Prostate gland (tissue), 2 donors: Measurements from ENCODE around the gene FUBP3.

ENCODE experiments used
- CTCF ChIP-seq, 4 experiments: fragments of 200-600 bp in 2 of 4; fragments of 450-650 bp in 2 of 4; sonication (generic) in 2 of 4; IDR thresholded peaks; 1 replicate in 3 of 4; 2 replicates in 1 of 4; pipeline ENCODE4 v1.5.1; 2016 to 2019; ENCODE audit warnings: antibody characterized with exemption in 4 of 4, mild to moderate bottlenecking in 2 of 4, moderate library complexity in 2 of 4
- POLR2A ChIP-seq: fragments of 450-650 bp; IDR thresholded peaks from one replicate; pipeline ENCODE4 v1.6.1; 2016; ENCODE audit warnings: antibody characterized with exemption, mild to moderate bottlenecking
- POLR2AphosphoS5 ChIP-seq: sonication (generic); formaldehyde crosslinking; IDR thresholded peaks from one replicate; pipeline ENCODE4 v1.6.1; 2017; ENCODE audit warnings: antibody characterized with exemption

GRCh38 chr9:130578865-130579737 is at the start of gene FUBP3:
- TF ChIP-seq CTCF (IDR thresholded peaks at IDR 0.05) = peak in 1 of 4 experiments; percentile 16
- peak; percentile 95 for TF ChIP-seq POLR2AphosphoS5
- TF ChIP-seq POLR2A = peak; percentile 79
